AG09309 (cell line): ENCODE measurements around the gene GAPDH.
A peak's percentile ranks its signal among the peaks of the same experiment; 100 is the strongest.

Experiments
- DNase-seq: peaks from one replicate; pipeline ENCODE4 v3.0.0-alpha.2; 2010; ENCODE audit warnings: low read depth
- H3K4me3 ChIP-seq: 2 replicates; pipeline ENCODE4 v1.5.1; 2011; ENCODE audit warnings: mild to moderate bottlenecking, low read depth, low read length, moderate library complexity; ENCODE audit not compliant: control insufficient read depth
- TF ChIP-seq, protein P1 (sequence below): IDR thresholded peaks from 2 replicates; pipeline ENCODE4 v1.5.1; 2011; ENCODE audit warnings: mild to moderate bottlenecking, low read depth, low read length, inconsistent platforms; ENCODE audit not compliant: insufficient read depth, control insufficient read depth; ENCODE audit errors: missing control alignments

GAPDH gene

DNA sequence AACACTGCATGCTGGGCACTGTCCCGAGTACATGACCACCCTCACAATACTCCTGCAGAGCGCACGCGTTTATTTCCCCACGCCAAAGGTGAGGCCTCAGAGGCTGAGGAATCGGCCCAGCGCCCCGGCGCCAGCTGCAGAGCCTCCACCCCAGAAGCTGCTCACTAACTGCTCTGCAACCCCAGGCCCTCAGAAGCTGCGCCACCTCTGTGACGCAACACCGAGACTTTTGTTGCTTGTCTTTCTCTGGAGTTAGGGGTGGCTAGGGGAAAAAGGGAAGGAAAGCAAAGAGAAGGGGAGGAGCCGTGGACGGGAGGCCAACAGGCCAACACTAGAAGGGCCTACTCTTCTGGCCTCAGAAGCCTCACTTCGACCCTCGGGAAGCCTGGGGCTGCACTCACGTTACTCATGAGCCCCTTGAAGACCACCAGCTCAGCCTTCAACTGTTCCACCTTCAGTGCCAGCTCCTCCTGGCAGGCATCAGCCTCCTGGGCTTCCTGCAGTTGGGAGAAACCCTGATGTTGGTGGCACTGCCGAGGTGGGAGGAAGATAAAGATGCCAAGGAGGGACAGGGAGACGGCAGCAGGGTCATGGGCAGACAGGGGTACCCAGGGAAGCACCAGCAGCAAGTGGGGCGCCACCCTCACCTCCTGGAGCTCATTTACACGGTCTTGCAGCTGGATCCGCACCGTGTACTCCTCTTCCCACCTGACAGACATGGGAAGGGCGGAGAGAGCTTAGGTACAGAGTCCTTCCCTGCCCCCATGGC lies 16.2 kb downstream of the GAPDH start:
- TF ChIP-seq, protein P1, sequence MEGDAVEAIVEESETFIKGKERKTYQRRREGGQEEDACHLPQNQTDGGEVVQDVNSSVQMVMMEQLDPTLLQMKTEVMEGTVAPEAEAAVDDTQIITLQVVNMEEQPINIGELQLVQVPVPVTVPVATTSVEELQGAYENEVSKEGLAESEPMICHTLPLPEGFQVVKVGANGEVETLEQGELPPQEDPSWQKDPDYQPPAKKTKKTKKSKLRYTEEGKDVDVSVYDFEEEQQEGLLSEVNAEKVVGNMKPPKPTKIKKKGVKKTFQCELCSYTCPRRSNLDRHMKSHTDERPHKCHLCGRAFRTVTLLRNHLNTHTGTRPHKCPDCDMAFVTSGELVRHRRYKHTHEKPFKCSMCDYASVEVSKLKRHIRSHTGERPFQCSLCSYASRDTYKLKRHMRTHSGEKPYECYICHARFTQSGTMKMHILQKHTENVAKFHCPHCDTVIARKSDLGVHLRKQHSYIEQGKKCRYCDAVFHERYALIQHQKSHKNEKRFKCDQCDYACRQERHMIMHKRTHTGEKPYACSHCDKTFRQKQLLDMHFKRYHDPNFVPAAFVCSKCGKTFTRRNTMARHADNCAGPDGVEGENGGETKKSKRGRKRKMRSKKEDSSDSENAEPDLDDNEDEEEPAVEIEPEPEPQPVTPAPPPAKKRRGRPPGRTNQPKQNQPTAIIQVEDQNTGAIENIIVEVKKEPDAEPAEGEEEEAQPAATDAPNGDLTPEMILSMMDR = no peak
- H3K4me3 ChIP-seq = no peak overlapping the region
- no peak for DNase-seq

- no peak for DNase-seq
- TF ChIP-seq, protein P1 = no peak
- H3K4me3 ChIP-seq = no peak overlapping the region
Observed at GRCh38 chr12:6551063-6551461, 16.7 kb downstream of the GAPDH start.

DNA sequence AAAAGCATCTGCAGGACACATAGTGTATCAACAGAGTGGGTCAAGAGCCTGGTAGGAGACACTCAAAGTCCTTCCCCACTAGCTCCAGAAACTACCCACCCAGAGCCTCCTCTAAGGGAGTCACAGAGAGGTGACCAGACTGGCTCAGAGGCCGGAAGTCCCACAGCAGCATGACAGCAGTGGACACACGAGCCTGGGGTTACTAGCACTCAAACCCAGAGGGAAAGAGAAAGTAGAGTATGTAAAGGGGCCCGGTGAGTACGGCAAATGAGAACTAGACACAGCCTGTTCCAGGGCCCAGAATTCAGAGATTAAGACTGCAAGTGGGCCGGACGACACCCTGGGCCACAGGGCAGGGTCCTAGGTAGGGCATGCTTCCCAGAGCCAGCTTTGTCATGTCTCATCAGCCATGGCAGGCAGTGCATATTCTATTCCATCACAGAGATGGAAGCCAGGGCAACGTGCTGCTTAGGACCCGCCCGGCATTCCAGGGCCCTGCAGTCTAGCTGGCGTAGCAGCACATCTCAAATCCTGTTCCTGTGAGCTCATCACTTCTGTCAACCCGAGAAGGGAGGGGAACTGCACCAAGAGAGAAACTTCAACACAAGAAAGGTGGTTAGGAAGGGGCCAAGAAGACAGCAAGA lies 17.3 kb downstream of the GAPDH start:
- H3K4me3 ChIP-seq = no peak overlapping the region; the same call in 1 of the 2 replicates
- DNase-seq = no peak
- TF ChIP-seq, protein P1 = no peak

DNA sequence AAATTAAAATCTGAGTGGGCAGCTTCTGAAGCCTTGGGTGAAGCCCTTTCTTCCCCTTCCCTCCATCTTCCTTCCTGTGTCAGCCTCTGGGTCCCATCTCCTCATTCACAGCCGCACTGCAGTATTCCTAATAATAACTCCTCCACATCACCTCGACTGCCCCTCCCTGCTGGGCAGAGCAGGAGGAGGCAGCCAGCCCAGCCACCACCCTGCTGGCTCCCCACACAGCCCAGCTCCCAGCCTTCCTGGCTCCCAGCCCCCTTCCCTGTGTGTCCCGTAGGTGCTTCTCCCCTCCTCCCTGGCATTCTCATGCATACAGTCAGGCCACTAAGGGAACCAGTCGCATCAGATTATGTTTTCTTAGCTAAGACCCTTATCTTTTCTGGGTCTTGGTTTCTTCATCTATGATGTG lies 17.8 kb downstream of the GAPDH start:
- no peak overlapping the region for H3K4me3 ChIP-seq
- TF ChIP-seq, protein P1 = peak; percentile 6
- no peak for DNase-seq

GRCh38 chr12:6553051-6553868 lies 18.9 kb downstream of the GAPDH start:
- peak; percentile 76 for DNase-seq
- TF ChIP-seq, protein P1 = no peak
- no peak overlapping the region for H3K4me3 ChIP-seq

DNA sequence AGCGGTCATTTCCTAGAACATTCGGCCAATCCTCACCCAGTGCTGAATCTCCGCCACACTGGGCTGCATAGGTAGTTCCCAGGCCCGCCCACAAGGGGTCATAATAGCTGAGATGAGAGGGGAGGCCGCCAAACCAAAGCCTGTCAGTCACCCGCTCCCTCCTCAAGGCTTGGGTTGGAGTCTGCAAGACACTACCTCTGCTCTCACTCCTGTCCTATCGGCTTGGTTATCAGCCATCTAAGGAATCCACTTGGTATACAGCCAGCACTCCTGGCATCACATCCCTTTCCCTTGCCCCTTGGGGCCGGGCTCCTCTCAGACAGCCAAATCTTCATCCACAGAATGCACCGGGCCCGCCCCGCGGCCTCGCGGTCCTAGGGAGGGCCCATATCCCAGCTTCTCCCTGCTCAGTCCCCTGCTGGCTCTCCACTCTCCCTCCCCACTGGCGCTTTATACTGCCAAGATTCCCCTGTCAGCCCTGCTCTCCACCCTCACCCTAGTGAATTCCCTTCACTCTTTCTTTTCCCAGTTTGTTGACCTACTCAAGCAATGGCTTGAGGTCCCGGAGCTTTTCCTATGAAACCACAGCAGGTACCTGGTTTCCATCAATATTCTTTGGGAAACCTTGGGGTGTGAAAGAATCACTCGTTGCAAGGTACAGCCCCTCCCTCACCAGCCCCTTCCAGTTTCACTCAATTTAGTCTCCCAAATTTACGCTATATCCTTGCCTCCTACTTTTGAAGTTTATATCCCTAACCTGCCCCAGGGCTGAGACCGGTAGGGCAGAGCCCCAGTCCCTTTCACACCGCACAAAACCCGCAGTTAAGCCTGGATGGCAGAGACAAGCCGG lies 20.1 kb downstream of the GAPDH start:
- peak overlapping the region; percentile 63 for H3K4me3 ChIP-seq
- DNase-seq = no peak
- TF ChIP-seq, protein P1 = peak; percentile 65
